IPS DF 19.7 (cell line): ENCODE results near the gene PTPRN2.
"Not testable (repeated sequence)": the region's sequence is repeated elsewhere in the genome, so short reads cannot be mapped to it uniquely, and the experiment has no call there.

Experiments used
- DNase-seq: peaks from one replicate; pipeline ENCODE4 v3.0.0-alpha.2; 2013; ENCODE audit warnings: low read depth, low spot score

Gene PTPRN2

GRCh38 chr7:158516524-158516923 is 71.1 kb downstream of the PTPRN2 start:
- no peak for DNase-seq

DNA sequence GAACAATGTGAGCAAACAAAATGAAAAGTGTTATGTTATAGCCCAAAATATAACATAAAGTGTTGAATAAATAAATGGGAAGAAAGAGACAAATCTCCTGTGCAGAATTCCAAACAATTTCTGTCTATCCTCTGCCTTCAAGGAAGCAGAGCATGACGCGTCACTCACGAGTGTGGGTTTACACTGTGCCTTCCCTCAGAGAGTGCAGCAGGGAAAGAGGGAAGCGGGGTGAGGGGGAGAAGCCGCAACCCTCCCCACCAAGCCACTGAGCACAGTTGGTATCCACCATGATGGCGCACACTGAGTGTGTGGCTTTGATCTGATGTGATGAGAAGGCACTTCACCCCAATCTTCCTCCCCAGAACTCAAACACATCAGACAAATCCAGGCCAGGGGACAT is 74.8 kb downstream of the PTPRN2 start:
- no peak for DNase-seq

- DNase-seq: no peak
Measured at GRCh38 chr7:158512042-158512441, 75.6 kb downstream of the PTPRN2 start.

DNA sequence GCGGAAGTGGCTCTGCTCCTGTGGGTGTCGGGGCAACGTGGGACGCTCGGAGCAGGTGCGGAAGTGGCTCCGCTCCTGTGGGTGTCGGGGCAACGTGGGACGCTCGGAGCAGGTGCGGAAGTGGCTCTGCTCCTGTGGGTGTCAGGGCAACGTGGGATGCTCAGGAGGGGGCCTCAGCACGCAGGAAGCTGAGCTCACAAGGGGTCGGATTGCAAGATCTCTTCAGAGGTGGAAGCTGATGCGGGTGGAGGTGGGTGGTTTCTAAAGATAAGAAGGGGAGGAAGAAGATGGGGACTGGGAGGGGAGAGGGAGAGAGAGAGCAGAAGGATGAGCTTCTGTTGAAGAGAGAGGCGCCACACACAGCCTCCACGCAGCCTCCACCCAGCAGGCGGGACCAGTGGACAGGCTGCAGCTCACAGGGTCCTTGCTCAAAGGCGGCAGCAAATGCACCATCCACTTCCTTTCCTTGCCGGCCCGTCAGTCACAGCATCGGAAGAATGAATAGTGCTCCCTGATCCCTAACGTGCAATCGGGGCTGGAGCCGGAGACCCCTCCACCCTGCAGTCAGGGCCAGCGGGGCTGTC is 78.7 kb downstream of the PTPRN2 start:
- no peak for DNase-seq

GRCh38 chr7:158508321-158508720 is 79.3 kb downstream of the PTPRN2 start:
- not testable (repeated sequence) for DNase-seq

DNA sequence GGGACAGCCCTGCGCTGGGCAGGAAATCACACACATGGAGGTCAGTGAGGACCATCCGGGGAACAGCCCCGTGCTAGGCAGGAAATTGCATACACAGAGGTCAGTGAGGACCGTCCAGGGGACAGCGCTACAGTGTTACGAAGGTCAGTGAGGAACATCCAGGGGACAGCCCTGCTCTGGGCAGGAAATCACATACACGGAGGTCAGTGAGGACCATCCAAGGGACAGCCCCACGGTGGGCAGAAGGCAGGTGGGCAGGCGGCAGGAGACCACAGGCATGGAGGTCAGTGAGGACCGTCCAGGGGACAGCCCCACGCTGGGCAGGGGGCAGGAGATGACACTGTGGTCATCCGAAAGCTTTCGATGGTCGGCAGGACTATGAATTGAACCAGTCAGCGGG is 79.7 kb downstream of the PTPRN2 start:
- DNase-seq: no peak

DNA sequence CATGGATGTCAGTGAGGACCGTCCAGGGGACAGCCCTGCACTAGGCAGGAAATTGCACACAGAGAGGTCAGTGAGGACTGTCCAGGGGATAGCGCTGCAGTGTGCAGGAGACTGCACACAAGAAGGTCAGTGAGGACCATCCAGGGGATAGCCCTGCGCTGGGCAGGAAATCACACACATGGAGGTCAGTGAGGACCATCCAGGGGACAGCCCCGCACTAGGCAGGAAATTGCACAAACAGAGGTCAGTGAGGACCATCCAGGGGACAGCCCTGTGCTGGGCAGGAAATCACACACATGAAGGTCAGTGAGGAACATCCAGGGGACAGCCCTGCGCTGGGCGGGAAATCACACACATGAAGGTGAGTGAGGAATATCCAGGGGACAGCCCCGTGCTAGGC is 80.4 kb downstream of the PTPRN2 start:
- not testable (repeated sequence) for DNase-seq

DNA sequence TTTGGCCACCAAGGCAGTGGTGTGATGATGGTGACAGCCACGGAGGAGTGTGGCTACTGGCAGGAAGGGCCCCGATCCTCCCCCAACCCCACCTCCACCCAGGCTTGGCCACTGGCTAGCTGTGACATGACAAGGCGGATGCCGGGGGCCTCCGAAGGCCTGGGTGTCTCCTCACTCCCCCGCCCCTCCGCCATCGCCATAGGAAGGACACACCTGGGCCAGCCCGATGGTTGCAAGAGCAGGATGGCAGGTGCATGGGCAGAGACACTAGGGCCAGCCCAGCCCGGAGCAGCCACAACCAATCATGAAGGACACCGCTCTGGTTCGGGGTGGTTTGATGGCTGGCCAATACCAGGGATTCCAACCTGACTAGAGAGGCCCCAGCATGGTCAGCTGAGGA is 81.0 kb downstream of the PTPRN2 start:
- no peak for DNase-seq

DNA sequence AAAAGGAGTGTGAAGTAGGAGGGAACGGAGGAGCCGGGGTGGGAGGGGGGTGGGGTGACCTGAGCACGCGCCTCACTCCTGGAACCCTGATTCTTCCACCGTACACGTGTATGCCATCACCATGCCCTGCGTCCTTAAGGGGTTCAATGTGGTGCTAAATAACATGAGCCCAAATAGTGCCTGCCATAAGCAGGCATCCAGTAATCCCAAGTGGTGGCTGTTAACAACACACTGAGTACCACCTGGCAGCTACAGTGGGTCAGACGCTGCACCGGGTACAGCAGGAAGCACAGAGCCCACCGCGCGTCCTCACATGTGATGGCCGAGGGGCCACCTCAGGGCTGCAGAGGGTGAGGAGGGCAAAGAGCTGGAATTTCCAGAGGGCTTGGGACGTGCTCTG is 81.9 kb downstream of the PTPRN2 start:
- DNase-seq: no peak

GRCh38 chr7:158502068-158502750 is 85.4 kb downstream of the PTPRN2 start:
- no peak for DNase-seq

GRCh38 chr7:158501393-158502067 is 86.1 kb downstream of the PTPRN2 start:
- DNase-seq: no peak

- DNase-seq: no peak
Measured at GRCh38 chr7:158500651-158501052, 87.0 kb downstream of the PTPRN2 start.

DNA sequence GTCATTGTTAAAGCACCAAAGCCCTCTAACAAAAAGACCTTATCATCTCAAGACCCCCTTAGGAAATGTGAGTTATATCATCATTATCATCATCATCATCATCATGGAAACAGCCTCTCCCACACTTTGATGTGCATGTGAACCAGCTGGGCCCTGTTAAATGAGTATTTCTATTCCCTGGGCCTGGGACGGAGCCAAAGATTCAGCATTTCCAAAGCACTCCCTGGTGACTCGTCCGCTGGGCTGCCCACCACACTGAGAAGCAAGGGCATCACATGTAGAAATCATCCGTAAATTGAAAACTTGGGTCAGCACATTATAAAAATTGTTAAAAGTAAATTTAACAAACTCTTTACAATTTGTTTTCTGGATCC is 88.6 kb downstream of the PTPRN2 start:
- no peak for DNase-seq

DNA sequence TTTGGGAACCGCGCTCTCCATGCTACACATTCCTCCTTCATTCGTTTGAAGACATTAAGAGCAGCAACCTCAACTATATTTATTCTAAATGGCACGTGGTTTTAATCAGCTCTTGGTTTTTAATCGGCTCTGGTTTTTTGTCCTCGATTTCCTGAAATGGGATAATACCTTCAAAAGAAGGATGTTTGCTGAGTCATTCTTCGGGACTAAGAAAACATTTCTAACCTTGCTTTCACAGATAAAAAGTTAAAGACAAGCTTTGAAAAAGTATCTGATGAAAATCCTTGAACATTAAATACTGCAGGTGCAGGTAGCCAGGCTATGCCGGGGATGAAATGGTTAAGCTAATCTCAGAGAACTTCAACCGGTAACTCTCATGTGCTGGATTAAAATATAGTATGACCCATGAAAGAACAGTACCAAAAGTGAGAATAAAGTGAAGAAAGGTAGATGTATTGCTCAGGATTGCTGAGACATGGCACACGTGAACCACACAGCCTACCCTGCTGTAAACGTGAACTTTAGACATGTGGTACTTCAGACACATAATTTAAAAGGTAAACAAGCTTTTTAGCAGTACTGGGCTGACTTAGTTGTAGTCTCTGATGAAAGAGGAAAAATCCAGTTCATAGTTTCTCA is 89.1 kb downstream of the PTPRN2 start:
- DNase-seq: no peak

GRCh38 chr7:158497627-158498026 is 90.0 kb downstream of the PTPRN2 start:
- DNase-seq: no peak

- DNase-seq: no peak
Measured at GRCh38 chr7:158495786-158496185, 91.8 kb downstream of the PTPRN2 start.

- DNase-seq: no peak
Measured at GRCh38 chr7:158495216-158495615, 92.4 kb downstream of the PTPRN2 start.

DNA sequence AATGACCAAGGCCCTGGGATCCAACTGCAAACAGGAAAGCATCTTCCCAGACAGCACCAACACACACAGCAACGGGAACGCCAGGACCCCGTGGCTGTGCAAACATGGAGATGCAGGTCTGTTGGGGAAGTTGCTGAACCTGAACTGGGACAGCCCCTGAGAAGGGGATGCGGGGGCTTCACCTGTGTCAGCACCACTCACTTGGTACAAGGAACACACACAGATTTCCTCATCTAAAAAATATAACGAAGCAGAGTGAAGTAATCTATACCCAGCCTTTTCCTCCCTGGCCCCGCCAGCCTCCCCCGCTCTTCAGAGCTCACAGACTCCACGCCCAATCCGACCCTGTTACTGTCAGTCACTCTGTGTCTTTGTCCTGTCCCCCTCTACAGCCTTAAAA is 93.0 kb downstream of the PTPRN2 start:
- no peak for DNase-seq

- no peak for DNase-seq
Measured at GRCh38 chr7:158494162-158494586, 93.4 kb downstream of the PTPRN2 start.

- no peak for DNase-seq
Measured at GRCh38 chr7:158492367-158492764, 95.3 kb downstream of the PTPRN2 start.

DNA sequence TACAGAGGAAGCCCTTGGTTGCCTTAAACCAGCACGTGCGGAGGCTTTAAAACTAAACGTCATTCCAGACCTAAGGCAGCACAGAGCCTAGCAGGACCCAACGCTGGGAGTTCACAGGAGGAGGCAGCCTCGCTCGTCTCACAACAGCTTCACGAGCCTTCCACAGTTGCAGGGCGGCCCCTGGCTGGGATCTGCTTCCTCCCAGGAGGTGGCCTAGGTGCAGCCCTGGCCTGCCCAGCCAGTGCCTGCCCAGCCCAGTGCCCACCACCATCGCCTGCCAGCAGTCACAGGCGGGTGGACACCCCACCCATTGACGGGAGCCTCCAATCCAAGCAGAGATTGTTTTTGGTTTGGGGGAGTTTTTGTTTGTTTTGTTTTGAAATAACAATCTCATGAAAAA is 96.5 kb downstream of the PTPRN2 start:
- DNase-seq: no peak

DNA sequence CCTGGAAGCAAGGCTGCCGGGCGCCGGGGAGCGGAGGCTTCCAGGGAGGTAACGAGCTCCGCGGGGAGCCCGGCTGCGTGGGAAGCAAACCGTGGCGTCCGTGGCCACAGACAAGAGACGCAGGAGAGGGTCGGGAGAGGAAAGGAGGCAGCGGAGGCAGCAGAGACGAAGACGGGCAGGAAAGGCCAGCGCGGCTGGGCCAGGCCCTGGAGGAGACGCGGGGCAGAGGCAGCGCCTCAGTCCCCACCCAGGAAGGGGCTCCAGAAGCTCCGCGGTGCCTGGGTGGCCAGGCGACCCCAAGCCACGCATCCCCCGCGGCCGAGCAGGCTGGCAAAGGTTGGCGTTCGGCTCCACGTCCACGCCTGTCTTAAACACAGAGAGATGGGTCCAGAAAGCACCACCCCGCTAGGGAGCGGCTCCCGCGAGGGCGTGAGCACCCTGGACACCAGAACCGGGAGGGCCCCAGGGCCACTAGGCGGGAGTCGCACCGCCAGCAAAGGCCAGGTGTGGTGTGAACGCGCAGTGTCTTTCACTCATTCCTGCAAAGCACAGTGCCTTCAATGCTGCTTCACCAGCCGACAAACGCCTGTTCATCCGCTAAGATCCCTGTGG is 97.3 kb downstream of the PTPRN2 start:
- no peak for DNase-seq
